HG03575 (cell line): ENCODE results near the gene DXO.

Source experiments
- ATAC-seq: cut with Tn5 transposase; IDR thresholded peaks from one replicate; pipeline ENCODE4 v1.9.1; 2021; ENCODE audit not compliant: unreplicated experiment, insufficient number of reproducible peaks, low FRiP score; ENCODE audit errors: extremely low read depth

The DXO gene

GRCh38 chr6:31965700-31966099 lies 6.2 kb downstream of the DXO start:
- no peak for ATAC-seq

DNA sequence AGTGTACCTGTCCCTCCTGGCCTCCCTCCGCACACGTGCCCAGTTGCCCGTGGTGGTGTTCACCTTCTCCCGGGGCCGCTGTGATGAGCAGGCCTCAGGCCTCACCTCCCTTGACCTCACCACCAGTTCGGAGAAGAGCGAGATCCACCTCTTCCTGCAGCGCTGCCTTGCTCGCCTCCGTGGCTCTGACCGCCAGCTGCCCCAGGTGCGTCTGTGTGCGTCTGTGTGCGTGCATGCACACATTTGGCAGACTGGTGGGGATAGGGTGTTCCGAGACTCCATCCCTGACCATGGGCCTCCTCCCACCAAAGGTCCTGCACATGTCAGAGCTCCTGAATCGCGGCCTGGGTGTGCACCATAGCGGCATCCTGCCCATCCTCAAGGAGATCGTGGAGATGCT lies 8.0 kb downstream of the DXO start:
- no peak for ATAC-seq

GRCh38 chr6:31961616-31962015 lies 10.3 kb downstream of the DXO start:
- ATAC-seq, result no peak

GRCh38 chr6:31958741-31959739 lies 12.9 kb downstream of the DXO start, which contains the start of the genes NELFE and SKIC2:
Gene NELFE, minus strand, starts transcription at chr6:31958971. Its CDS starts 525 bp downstream, at chr6:31958446.
Gene SKIC2, plus strand, starts transcription at chr6:31959175. Its CDS starts 18 bp downstream, at chr6:31959193.
- peak; percentile 73 for ATAC-seq

GRCh38 chr6:31958412-31958740 lies 13.6 kb downstream of the DXO start:
- ATAC-seq, result no peak

- no peak for ATAC-seq
These were observed 15.1 kb downstream of the DXO start for GRCh38 chr6:31956796-31957195.

DNA sequence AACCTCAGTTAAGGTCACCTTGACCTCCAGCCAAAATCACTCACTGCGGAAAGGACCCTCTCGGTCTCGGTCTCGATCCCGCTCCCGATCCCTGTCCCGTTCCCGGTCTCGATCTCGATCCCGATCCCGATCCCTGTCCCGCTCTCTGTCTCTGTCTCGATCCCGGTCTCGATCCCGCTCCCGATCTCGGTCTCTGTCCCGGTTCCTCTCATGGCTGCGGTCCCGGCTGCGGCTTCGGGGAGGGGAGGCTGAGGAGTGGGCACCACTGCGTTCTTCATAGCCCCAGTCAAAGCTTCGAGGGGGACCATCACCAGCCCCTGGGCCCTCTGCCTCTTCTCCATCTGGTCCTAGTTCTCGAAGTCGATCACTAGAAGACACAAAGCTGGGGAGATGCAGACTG lies 17.4 kb downstream of the DXO start:
- no peak for ATAC-seq

GRCh38 chr6:31952890-31953289 lies 19.0 kb downstream of the DXO start:
- no peak for ATAC-seq

- ATAC-seq, result no peak
These were observed 19.7 kb downstream of the DXO start for GRCh38 chr6:31952140-31952805.

- ATAC-seq, result no peak
These were observed 21.9 kb downstream of the DXO start for GRCh38 chr6:31949926-31950548.

DNA sequence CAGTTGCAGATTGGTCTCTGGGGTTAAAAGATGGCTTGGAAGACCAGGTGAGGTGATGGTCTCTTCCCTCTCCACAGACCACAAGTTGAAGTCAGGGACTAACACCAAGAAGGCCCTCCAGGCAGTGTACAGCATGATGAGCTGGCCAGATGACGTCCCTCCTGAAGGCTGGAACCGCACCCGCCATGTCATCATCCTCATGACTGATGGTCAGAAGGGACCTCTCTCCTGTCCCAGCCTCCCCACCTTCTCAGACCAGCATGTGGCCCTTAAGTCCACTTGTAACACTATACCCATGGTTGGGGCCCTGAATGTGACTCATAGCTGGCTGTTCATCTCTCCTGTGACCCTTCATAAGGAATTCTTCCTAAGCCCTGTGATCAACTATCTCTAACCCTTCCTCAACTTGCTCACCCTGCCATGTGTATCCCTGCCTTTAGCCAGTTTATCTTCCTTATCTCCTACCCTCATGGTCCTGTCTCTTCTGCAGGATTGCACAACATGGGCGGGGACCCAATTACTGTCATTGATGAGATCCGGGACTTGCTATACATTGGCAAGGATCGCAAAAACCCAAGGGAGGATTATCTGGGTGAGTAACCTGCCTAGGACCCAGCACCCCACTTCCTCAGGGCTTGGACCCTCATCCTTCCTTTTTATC lies 23.1 kb downstream of the DXO start:
- no peak for ATAC-seq

- no peak for ATAC-seq
These were observed 23.6 kb downstream of the DXO start for GRCh38 chr6:31948306-31948705.

DNA sequence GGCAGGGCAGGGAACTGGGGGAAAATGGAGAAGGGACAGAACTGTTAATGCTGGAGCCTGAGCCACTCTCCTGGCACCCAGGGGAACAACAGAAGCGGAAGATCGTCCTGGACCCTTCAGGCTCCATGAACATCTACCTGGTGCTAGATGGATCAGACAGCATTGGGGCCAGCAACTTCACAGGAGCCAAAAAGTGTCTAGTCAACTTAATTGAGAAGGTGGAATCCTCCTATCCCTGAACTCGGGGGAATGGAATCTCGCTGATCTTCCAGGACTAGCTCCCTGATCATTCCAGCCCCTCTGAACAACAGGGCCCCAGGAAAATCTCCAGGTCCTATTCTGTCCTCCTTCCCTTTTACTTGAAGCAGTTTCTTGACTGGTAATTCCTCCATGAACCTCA lies 24.1 kb downstream of the DXO start:
- ATAC-seq, result no peak

GRCh38 chr6:31947070-31947675 lies 24.8 kb downstream of the DXO start:
- no peak for ATAC-seq

- no peak for ATAC-seq
These were observed 25.5 kb downstream of the DXO start for GRCh38 chr6:31946370-31946885.

- no peak for ATAC-seq
These were observed 26.2 kb downstream of the DXO start, which contains the start of gene CFB for GRCh38 chr6:31945507-31946369. Gene CFB, plus strand, starts transcription at chr6:31946095. Its CDS starts 127 bp downstream, at chr6:31946222.

- ATAC-seq, result no peak
These were observed 26.8 kb downstream of the DXO start for GRCh38 chr6:31945154-31945506.

DNA sequence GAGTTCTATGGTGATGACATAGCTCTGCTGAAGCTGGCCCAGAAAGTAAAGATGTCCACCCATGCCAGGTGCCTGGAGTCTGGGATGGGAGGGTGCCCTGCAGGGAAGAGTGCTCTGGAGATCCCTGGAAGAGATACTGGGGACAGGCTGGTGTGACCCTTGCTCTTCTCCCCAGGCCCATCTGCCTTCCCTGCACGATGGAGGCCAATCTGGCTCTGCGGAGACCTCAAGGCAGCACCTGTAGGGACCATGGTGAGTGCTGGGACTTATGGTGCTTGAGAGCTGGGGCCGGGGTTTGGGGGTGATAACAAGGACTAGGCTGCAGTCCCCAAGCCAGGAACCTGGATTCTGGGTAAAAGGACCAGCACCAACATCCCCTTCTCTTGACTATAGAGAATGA lies 28.2 kb downstream of the DXO start:
- no peak for ATAC-seq
